ENCODE data around the gene GRIFIN. TPM values are rescaled to one million over a fixed set of nuclear protein-coding genes. Genes with fewer than 3 reads are reported as not detected.
A peak's percentile ranks its signal among the peaks of the same experiment; 100 is the strongest.

The GRIFIN gene
- total and polyA plus RNA-seq, 9 of the 15 experiments (the other 6 are each of a cell fraction or from before 2014, with no cell fraction given), result not detected

DNA sequence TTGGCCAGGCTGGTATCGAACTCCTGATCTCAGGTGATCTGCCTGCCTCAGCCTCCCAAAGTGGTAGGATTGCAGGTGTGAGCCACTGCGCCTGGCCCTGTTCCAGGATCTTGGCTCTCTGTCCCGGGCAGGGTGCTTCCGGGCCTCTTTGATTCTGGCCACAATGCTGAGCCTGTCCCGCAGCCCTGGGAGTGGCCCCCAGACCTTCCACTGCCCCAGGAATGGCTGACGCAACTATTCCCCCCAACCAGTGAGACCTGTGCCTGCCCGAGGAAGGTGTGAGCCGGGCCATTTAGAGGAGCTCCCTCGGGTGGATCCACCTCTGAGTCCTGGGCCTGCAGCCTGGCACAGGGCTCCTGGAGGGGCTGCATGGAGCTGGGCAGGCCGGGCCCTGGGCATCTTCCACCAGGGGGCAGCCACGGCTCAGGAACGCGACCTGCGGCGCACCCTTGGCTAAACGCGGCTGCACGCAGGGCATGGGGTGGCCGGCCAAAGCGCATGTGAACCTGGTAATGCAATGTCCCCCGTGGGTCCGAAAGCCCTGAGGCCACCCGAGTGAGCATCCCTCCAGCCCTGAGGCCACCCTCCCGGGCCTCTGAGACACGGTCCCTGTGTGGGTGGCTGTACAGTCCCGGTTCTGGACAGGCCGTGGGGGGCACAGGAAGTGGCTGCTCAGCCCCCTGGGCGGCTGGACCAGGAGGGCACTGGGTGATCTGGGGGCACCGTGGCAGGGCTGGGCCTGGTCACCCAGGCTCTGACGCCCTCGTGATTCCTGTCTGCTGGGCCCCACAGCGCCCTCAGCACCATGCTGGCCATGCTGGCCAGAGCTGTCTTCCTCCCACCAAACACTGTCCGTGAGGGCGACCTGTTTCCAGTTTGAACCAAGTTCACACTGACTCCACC is 24.8 kb downstream of the GRIFIN start (continued):
- TF ChIP-seq, protein P1, sequence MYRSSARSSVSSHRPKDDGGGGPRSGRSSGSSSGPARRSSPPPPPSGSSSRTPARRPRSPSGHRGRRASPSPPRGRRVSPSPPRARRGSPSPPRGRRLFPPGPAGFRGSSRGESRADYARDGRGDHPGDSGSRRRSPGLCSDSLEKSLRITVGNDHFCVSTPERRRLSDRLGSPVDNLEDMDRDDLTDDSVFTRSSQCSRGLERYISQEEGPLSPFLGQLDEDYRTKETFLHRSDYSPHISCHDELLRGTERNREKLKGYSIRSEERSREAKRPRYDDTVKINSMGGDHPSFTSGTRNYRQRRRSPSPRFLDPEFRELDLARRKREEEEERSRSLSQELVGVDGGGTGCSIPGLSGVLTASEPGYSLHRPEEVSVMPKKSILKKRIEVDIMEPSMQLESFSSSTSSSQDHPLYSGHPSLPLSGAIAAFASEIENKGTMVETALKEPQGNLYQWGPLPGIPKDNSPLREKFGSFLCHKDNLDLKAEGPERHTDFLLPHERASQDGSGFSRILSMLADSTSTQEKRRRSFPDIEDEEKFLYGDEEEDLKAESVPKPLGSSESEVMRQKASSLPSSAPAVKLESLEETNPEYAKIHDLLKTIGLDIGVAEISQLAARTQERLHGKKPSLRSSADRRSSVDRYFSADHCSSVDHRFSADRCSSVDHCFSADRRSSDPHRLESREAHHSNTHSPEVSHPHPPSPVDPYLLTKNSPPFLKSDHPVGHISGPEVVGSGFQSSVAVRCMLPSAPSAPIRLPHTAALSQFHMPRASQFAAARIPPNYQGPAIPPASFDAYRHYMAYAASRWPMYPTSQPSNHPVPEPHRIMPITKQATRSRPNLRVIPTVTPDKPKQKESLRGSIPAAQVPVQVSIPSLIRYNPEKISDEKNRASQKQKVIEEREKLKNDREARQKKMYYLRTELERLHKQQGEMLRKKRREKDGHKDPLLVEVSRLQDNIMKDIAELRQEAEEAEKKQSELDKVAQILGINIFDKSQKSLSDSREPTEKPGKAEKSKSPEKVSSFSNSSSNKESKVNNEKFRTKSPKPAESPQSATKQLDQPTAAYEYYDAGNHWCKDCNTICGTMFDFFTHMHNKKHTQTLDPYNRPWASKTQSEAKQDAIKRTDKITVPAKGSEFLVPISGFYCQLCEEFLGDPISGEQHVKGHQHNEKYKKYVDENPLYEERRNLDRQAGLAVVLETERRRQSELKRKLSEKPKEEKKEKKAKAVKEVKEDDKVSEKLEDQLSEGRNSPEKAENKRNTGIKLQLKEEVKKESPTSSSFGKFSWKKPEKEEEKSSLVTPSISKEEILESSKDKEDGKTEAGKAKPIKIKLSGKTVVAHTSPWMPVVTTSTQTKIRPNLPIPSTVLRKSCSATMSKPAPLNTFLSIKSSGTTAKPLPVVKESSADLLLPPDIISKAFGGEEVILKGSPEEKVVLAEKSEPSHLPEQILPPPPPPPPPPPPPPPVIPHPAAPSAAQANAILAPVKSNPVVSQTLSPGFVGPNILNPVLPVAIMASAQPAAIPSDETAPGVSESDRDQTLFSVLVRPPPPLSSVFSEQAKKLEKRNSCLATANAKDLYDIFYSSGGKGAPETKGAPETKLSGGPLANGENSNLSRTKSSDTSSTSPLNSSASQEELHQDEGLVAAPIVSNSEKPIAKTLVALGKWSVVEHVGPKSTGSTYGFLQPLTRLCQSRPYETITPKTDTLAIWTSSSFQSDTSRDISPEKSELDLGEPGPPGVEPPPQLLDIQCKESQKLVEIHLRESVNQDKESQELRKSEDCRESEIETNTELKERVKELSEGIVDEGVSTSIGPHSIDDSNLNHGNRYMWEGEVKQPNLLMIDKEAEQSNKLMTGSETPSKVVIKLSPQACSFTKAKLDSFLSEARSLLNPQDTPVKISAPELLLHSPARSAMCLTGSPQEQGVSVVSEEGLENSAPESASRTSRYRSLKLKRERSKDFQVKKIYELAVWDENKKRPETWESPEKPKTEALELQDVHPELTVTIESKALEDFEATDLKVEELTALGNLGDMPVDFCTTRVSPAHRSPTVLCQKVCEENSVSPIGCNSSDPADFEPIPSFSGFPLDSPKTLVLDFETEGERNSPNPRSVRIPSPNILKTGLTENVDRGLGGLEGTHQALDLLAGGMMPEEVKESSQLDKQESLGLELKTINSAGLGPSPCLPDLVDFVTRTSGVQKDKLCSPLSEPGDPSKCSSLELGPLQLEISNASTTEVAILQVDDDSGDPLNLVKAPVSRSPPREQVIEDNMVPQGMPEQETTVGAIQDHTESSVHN (IDR thresholded peaks at IDR 0.05; ENCODE audit: borderline replicate concordance in 1 of 2, low read depth in 1 of 2), result no peak
- no peak for TF ChIP-seq HOXB6 (CRISPR knock-in tag; IDR thresholded peaks at IDR 0.05; ENCODE audit: borderline replicate concordance)
- TF ChIP-seq ZNF134 (CRISPR knock-in tag; conservative IDR thresholded peaks at IDR 0.05), result no peak
- no peak for TF ChIP-seq XRCC5 (IDR thresholded peaks at IDR 0.05; ENCODE audit: low read depth, low read length)
- no peak for TF ChIP-seq MAFK (IDR thresholded peaks at IDR 0.05; ENCODE audit: low read length)
- TF ChIP-seq, protein P2, sequence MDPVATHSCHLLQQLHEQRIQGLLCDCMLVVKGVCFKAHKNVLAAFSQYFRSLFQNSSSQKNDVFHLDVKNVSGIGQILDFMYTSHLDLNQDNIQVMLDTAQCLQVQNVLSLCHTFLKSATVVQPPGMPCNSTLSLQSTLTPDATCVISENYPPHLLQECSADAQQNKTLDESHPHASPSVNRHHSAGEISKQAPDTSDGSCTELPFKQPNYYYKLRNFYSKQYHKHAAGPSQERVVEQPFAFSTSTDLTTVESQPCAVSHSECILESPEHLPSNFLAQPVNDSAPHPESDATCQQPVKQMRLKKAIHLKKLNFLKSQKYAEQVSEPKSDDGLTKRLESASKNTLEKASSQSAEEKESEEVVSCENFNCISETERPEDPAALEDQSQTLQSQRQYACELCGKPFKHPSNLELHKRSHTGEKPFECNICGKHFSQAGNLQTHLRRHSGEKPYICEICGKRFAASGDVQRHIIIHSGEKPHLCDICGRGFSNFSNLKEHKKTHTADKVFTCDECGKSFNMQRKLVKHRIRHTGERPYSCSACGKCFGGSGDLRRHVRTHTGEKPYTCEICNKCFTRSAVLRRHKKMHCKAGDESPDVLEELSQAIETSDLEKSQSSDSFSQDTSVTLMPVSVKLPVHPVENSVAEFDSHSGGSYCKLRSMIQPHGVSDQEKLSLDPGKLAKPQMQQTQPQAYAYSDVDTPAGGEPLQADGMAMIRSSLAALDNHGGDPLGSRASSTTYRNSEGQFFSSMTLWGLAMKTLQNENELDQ (CRISPR knock-in tag; IDR thresholded peaks at IDR 0.05; ENCODE audit: borderline replicate concordance), result 0 out of 2 replicates have a peak, but pooled peaks have one; percentile 41
- no peak for TF ChIP-seq PHB (CRISPR knock-in tag; IDR thresholded peaks at IDR 0.05)
- TF ChIP-seq POLR3A (IDR thresholded peaks at IDR 0.05; ENCODE audit: borderline replicate concordance, extremely low read depth, insufficient read depth, insufficient read length), result no peak
- TF ChIP-seq EGR1 (conservative IDR thresholded peaks at IDR 0.05), result no peak
- TF ChIP-seq, protein P3, sequence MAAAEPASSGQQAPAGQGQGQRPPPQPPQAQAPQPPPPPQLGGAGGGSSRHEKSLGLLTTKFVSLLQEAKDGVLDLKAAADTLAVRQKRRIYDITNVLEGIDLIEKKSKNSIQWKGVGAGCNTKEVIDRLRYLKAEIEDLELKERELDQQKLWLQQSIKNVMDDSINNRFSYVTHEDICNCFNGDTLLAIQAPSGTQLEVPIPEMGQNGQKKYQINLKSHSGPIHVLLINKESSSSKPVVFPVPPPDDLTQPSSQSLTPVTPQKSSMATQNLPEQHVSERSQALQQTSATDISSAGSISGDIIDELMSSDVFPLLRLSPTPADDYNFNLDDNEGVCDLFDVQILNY (CRISPR knock-in tag; IDR thresholded peaks at IDR 0.05), result peak; percentile 45; the same call in 1 of the 2 replicates
- TF ChIP-seq TCFL5 (CRISPR knock-in tag; conservative IDR thresholded peaks at IDR 0.05), result no peak
- no peak for TF ChIP-seq TRIM24 (IDR thresholded peaks at IDR 0.05)
- no peak for TF ChIP-seq SRF (CRISPR knock-in tag; IDR thresholded peaks at IDR 0.05)
- TF ChIP-seq NONO (IDR thresholded peaks at IDR 0.05; ENCODE audit: low read depth in 2 of 2, low read length in 1 of 2), result no peak
- TF ChIP-seq RB1 (IDR thresholded peaks at IDR 0.05; ENCODE audit: low read depth), result peak; percentile 64; the same call in 1 of the 2 replicates
- TF ChIP-seq MCM5 (IDR thresholded peaks at IDR 0.05; ENCODE audit: low read depth), result no peak
